HG03045 (cell line): Measurements from ENCODE around the gene LRP8.

ENCODE experiments used
- ATAC-seq: cut with Tn5 transposase; IDR thresholded peaks from one replicate; pipeline ENCODE4 v1.9.1; 2021; ENCODE audit warnings: mild to moderate bottlenecking, moderate library complexity; ENCODE audit not compliant: unreplicated experiment

Gene LRP8

GRCh38 chr1:53324321-53324720, 3.5 kb downstream of the LRP8 start:
- ATAC-seq = no peak

GRCh38 chr1:53323316-53323715, 4.6 kb downstream of the LRP8 start:
- no peak for ATAC-seq

GRCh38 chr1:53321776-53322602, 5.9 kb downstream of the LRP8 start:
- ATAC-seq = no peak

- ATAC-seq = no peak
These were observed 6.5 kb downstream of the LRP8 start for GRCh38 chr1:53321366-53321765.

GRCh38 chr1:53320646-53321045, 7.2 kb downstream of the LRP8 start:
- no peak for ATAC-seq

- ATAC-seq = no peak
These were observed 8.4 kb downstream of the LRP8 start for GRCh38 chr1:53319296-53320101.

- ATAC-seq = no peak
These were observed 10.0 kb downstream of the LRP8 start for GRCh38 chr1:53317646-53318539.

- ATAC-seq = no peak
These were observed 10.9 kb downstream of the LRP8 start for GRCh38 chr1:53316766-53317581.

- no peak for ATAC-seq
These were observed 11.5 kb downstream of the LRP8 start for GRCh38 chr1:53316424-53316765.

GRCh38 chr1:53315456-53316423, 12.1 kb downstream of the LRP8 start:
- ATAC-seq = no peak

GRCh38 chr1:53315046-53315445, 12.8 kb downstream of the LRP8 start:
- no peak for ATAC-seq

- no peak for ATAC-seq
These were observed 13.3 kb downstream of the LRP8 start for GRCh38 chr1:53314606-53315005.

GRCh38 chr1:53314096-53314495, 13.8 kb downstream of the LRP8 start:
- no peak for ATAC-seq

GRCh38 chr1:53313556-53313955, 14.3 kb downstream of the LRP8 start:
- no peak for ATAC-seq

GRCh38 chr1:53311702-53312305, 16.1 kb downstream of the LRP8 start:
- no peak for ATAC-seq

- ATAC-seq = no peak
These were observed 16.8 kb downstream of the LRP8 start for GRCh38 chr1:53310847-53311681.

- ATAC-seq = no peak
These were observed 18.1 kb downstream of the LRP8 start for GRCh38 chr1:53309802-53310201.

GRCh38 chr1:53308506-53308905, 19.4 kb downstream of the LRP8 start:
- ATAC-seq = no peak
